Activated naive CD4-positive, alpha-beta T cell treated with anti-CD3 and anti-CD28 coated beads, Interleukin-2, amount 10 ng/mL, durations not matched to agents 7 days and 5 days (primary cell): ENCODE results near the gene MAMDC4.

Source experiments
- CTCF ChIA-PET: fragments of 350-600 bp; sonication (Branson Sonifier 250); formaldehyde crosslinking; loops from one replicate; lab custom pipeline; 2021; ENCODE audit warnings: antibody characterized with exemption; lab: Charles Lee
- DNase-seq: peaks from one replicate; pipeline ENCODE4 v3.0.0-alpha.2; 2020
- H3K27ac Mint-ChIP-seq: one replicate; pipeline ENCODE4 v1.8.0; 2021; ENCODE audit warnings: mild to moderate bottlenecking, moderate library complexity, mixed read lengths
- H3K27me3 Mint-ChIP-seq: one replicate; pipeline ENCODE4 v1.8.0; 2021; ENCODE audit warnings: mild to moderate bottlenecking, mixed read lengths
- H3K36me3 Mint-ChIP-seq: one replicate; pipeline ENCODE4 v1.8.0; 2021; ENCODE audit warnings: mixed read lengths
- H3K4me1 Mint-ChIP-seq: one replicate; pipeline ENCODE4 v1.8.0; 2021; ENCODE audit warnings: mixed read lengths
- H3K4me3 Mint-ChIP-seq: one replicate; pipeline ENCODE4 v1.8.0; 2021; ENCODE audit warnings: mild to moderate bottlenecking, moderate library complexity, mixed read lengths
- H3K9me3 Mint-ChIP-seq: one replicate; pipeline ENCODE4 v1.8.0; 2021; ENCODE audit warnings: mixed read lengths

The MAMDC4 gene

DNA sequence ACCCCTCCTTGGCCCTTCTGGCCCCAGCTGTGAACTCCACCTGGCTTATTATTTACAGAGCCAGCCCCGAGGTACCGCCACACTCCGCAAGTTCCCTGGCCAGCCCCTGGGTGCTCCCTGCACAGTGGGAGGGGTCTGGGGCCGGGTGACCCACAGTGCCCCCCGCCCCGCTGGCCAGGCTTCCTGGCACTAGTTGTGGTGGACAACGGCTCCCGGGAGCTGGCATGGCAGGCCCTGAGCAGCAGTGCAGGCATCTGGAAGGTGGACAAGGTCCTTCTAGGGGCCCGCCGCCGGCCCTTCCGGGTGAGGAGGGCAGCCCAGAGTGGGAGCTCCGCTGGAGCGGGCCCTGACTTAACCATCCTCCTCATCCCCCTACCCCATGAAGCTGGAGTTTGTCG is 3.9 kb downstream of the MAMDC4 start:
- Mint-ChIP-seq H3K36me3 (peaks cover 3% of the 10 kb centered on the region), H3K4me3 (no peak overlapping the region), H3K27ac (no peak overlapping the region), H3K9me3 (no peaks in the 10 kb centered on the region), H3K4me1 (no peaks in the 10 kb centered on the region), H3K27me3 (no peaks in the 10 kb centered on the region)
- CTCF ChIA-PET: no interaction called here
- DNase-seq: no peak

DNA sequence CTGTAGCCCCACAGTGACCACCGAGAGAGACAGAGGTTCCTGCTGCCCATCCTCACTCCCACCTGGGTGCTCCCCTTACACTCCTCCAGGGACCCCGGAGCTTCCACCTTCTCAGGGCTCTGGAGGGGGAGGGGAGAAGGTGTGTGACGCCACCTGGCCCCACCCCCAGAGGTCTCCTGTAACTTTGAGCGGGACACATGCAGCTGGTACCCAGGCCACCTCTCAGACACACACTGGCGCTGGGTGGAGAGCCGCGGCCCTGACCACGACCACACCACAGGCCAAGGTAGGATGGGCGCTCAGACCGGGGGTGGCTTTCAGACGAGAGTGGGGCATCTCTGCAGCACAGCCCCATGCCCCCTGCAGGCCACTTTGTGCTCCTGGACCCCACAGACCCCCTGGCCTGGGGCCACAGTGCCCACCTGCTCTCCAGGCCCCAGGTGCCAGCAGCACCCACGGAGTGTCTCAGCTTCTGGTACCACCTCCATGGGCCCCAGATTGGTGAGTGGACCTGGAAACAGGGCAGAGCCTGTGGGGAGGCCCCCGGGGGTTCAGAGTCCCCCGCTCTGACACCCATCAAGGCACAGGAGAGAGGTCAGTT is 4.5 kb downstream of the MAMDC4 start:
- no peaks in the 10 kb centered on the region for H3K27me3 Mint-ChIP-seq
- H3K4me1 Mint-ChIP-seq: no peaks in the 10 kb centered on the region
- H3K4me3 Mint-ChIP-seq: no peak overlapping the region
- no peaks in the 10 kb centered on the region for H3K9me3 Mint-ChIP-seq
- H3K27ac Mint-ChIP-seq: no peak overlapping the region
- peaks cover 3% of the 10 kb centered on the region for H3K36me3 Mint-ChIP-seq
- DNase-seq: no peak
- CTCF ChIA-PET: no interaction called here

DNA sequence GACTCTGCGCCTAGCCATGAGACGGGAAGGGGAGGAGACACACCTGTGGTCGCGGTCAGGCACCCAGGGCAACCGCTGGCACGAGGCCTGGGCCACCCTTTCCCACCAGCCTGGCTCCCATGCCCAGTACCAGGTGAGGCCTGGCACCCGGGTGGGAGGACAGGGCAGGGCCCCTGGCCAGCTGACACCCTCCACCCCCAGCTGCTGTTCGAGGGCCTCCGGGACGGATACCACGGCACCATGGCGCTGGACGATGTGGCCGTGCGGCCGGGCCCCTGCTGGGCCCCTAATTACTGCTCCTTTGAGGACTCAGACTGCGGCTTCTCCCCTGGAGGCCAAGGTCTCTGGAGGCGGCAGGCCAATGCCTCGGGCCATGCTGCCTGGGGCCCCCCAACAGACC is 5.0 kb downstream of the MAMDC4 start:
- Mint-ChIP-seq H3K4me1 (no peaks in the 10 kb centered on the region), H3K27me3 (no peaks in the 10 kb centered on the region), H3K27ac (no peak overlapping the region), H3K9me3 (no peaks in the 10 kb centered on the region), H3K36me3 (peaks cover 3% of the 10 kb centered on the region), H3K4me3 (no peak overlapping the region)
- no peak for DNase-seq
- CTCF ChIA-PET: no interaction called here

DNA sequence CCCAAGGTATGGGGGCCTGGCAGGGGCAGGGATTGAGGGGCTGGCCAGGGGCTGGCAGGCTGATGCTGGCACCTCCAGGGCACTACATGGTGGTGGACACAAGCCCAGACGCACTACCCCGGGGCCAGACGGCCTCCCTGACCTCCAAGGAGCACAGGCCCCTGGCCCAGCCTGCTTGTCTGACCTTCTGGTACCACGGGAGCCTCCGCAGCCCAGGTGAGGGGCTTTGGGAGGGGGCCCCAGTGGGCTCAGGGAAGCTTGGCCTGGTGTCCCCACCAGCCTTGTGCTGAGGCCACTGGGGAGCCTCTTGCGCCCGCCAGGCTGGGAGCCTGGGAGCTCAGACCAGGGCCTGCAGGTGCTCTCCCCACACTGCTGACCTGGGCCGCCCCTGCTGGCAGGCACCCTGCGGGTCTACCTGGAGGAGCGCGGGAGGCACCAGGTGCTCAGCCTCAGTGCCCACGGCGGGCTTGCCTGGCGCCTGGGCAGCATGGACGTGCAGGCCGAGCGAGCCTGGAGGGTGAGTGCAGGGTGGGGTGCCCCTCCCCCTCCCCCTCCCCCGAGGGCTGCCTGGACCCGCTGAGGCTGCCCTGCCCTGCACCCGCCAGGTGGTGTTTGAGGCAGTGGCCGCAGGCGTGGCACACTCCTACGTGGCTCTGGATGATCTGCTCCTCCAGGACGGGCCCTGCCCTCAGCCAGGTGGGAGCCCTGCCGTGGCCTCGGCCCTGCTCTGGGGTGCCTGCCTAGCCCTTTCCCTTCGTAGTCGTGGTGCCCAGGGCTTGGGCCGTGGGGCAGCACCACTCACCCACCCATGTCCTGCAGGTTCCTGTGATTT is 5.7 kb downstream of the MAMDC4 start:
- Mint-ChIP-seq H3K4me1 (no peaks in the 10 kb centered on the region), H3K27me3 (no peaks in the 10 kb centered on the region)
- DNase-seq: no peak

DNA sequence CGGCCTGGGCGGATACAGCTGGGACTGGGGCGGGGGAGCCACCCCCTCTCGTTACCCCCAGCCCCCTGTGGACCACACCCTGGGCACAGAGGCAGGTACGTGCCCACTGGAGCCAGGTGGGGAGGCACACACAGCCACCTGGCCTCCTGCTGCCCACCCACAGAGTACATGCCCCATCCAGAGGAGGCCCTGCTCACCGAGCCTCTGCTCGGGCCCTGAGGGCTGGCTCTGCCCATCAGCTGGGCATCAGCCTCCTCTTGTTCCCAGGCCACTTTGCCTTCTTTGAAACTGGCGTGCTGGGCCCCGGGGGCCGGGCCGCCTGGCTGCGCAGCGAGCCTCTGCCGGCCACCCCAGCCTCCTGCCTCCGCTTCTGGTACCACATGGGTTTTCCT is 6.3 kb downstream of the MAMDC4 start:
- no peak overlapping the region for H3K4me3 Mint-ChIP-seq
- H3K4me1 Mint-ChIP-seq: no peaks in the 10 kb centered on the region
- H3K9me3 Mint-ChIP-seq: no peaks in the 10 kb centered on the region
- no peak for DNase-seq
- H3K27me3 Mint-ChIP-seq: no peaks in the 10 kb centered on the region
- CTCF ChIA-PET: no interaction called here
- no peak overlapping the region for H3K27ac Mint-ChIP-seq
- peaks cover 11% of the 10 kb centered on the region for H3K36me3 Mint-ChIP-seq

More for the DNA sequence above, 5.7 kb downstream of the MAMDC4 start:
- H3K27ac Mint-ChIP-seq: no peak overlapping the region
- H3K4me3 Mint-ChIP-seq: no peak overlapping the region
- H3K9me3 Mint-ChIP-seq: no peaks in the 10 kb centered on the region
- CTCF ChIA-PET: no interaction called here
- H3K36me3 Mint-ChIP-seq: peaks cover 5% of the 10 kb centered on the region

DNA sequence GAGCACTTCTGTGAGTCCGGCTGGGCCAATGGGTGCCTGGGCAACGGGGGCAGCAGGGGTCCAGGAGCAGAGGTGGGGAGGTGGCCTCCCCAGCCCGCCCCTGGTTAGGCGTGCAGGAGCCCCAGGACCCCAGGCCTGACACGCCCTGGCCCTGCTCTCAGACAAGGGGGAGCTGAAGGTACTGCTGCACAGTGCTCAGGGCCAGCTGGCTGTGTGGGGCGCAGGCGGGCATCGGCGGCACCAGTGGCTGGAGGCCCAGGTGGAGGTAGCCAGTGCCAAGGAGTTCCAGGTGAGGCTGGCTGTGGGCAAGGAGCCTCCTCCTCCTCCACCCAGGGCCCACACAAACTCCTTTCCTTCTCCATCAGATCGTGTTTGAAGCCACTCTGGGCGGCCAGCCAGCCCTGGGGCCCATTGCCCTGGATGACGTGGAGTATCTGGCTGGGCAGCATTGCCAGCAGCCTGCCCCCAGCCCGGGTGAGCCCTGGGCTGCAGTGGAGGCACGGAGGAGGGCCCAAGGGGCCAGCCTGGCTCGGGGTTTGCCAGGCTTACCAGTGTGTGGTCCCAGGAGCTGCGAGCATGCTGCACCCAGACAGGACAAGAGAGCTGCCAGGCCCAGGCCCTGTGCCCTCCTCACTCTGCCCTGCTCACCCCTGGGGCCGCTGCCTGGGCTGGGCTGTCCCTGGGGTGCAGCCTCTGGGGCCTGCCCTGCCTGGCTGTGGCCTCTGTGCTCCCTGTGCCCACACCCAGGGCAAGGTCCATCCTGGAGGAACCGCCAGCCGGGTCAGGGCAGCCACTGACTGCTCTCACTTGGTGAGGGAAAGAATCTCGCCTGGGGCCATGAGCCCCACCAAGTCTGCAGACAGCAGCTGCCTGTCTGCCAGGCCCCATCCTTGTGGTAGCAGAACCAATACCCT is 7.0 kb downstream of the MAMDC4 start:
- Mint-ChIP-seq H3K27ac (no peak overlapping the region), H3K27me3 (no peaks in the 10 kb centered on the region), H3K9me3 (no peaks in the 10 kb centered on the region), H3K4me3 (no peak overlapping the region), H3K36me3 (peaks cover 15% of the 10 kb centered on the region), H3K4me1 (peaks cover 4% of the 10 kb centered on the region)
- no peak for DNase-seq
- CTCF ChIA-PET: no interaction called here

DNA sequence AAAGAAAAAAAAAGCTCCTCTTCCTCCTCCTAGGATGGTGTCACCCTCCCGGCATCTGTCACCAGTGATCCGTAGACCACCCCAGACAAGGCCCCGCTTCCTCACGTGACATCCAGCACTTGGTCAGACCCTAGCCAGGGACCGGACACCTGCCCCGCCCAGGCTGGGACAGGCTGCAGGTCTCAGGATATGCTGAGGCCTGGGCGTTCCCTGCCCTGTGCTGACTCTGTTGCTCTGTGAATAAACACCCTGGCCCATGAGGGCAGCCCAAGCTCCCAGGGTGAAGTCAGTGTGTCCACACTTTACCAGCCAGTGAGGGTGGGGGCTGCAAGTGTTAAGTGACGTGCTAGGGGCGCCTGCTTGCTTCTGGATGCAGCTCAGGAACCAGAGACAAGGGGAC is 8.4 kb downstream of the MAMDC4 start:
- H3K4me1 Mint-ChIP-seq: peaks cover 16% of the 10 kb centered on the region
- peak overlapping the region; percentile 33 for H3K27ac Mint-ChIP-seq
- no peaks in the 10 kb centered on the region for H3K9me3 Mint-ChIP-seq
- H3K4me3 Mint-ChIP-seq: no peak overlapping the region
- no peak for DNase-seq
- H3K27me3 Mint-ChIP-seq: no peaks in the 10 kb centered on the region
- CTCF ChIA-PET: interaction anchor here (1.1 kb wide), 1 partner anchor 21 kb away, joined by 3 read pairs; no protein-coding TSS in a partner anchor
- peaks cover 20% of the 10 kb centered on the region for H3K36me3 Mint-ChIP-seq

DNA sequence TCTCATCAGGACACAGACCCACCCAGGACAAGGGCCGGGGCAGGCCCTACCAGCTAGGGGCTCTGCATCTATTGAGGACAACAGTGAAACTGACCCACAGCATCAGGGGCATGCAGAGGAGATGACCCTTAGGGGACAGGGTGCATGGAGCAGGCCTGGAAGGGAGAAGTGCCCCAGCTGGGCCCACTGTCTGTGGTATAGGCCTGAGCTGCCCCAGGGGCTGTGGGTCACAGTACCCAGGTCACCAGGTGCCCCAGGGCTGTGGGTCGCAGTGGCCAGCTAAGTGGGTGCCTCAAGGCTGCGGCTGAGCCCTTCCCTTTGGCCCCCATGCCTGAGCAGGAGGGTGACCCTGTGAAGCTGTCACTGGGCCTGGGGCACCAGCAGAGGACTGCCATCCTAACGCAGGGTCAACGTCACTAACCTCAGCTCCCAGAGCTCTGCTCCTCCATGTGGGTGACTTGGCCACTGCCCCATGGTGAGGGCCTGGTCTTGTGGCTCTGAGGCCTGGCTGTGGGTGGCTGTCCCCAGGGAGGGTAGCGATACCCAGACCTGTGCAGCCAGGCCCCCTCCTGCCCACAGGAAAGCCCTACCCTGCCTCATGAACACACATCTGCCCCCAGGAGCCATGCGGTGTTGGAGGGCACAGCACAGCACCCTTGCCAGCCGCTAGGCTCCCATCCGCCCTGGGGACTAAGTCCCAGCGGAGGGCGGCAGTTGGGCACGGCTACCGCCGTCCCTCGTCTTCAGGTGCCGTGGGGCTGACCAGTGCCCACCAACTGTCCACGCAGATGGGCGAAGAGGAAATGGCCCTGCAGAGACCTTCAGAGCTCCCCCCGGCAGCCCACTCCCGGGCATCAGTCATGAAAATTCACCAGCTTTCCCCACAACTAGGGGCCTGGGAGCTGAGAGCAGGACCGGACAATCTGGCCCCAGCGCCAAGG is 9.1 kb downstream of the MAMDC4 start:
- no peaks in the 10 kb centered on the region for H3K9me3 Mint-ChIP-seq
- no peak overlapping the region for H3K27ac Mint-ChIP-seq
- no peak for DNase-seq
- no peak overlapping the region for H3K4me3 Mint-ChIP-seq
- peaks cover 16% of the 10 kb centered on the region for H3K4me1 Mint-ChIP-seq
- peaks cover 21% of the 10 kb centered on the region for H3K36me3 Mint-ChIP-seq
- no peaks in the 10 kb centered on the region for H3K27me3 Mint-ChIP-seq
- CTCF ChIA-PET: interaction anchor here (1.1 kb wide), 1 partner anchor 20 kb away, joined by 3 read pairs; no protein-coding TSS in a partner anchor

DNA sequence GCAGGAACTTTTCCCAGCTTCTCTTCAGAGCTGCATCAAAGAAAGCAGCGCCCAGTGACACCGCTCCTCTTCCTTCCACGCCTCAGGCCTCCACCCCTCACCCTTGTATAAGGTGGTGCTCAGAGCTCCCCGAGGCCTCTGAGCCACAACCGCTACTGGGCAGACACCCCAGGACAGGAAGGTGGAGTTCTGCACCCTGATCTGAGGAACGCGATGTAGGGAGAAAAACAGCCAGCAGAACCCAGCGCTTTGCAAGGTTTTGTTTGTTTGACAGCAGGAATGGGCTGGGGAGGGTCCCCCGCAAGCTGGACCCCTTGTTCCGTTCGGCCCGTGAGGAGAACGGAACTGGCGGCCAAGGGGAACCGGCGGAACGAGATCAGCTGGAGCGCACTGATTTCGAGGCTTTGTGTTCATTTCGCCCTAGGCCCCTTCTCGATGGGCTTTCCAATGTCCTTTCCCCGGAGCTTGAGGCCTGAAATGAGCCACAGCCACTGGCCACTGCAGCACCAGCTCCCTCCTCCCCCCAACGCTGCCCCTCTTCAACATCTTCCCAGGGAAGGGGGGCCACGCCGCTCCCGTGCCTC is 9.8 kb downstream of the MAMDC4 start:
- H3K4me1 Mint-ChIP-seq: peaks cover 16% of the 10 kb centered on the region
- no peak overlapping the region for H3K27ac Mint-ChIP-seq
- H3K36me3 Mint-ChIP-seq: peaks cover 21% of the 10 kb centered on the region
- no peaks in the 10 kb centered on the region for H3K27me3 Mint-ChIP-seq
- CTCF ChIA-PET: no interaction called here
- DNase-seq: no peak
- no peaks in the 10 kb centered on the region for H3K9me3 Mint-ChIP-seq
- H3K4me3 Mint-ChIP-seq: no peak overlapping the region

DNA sequence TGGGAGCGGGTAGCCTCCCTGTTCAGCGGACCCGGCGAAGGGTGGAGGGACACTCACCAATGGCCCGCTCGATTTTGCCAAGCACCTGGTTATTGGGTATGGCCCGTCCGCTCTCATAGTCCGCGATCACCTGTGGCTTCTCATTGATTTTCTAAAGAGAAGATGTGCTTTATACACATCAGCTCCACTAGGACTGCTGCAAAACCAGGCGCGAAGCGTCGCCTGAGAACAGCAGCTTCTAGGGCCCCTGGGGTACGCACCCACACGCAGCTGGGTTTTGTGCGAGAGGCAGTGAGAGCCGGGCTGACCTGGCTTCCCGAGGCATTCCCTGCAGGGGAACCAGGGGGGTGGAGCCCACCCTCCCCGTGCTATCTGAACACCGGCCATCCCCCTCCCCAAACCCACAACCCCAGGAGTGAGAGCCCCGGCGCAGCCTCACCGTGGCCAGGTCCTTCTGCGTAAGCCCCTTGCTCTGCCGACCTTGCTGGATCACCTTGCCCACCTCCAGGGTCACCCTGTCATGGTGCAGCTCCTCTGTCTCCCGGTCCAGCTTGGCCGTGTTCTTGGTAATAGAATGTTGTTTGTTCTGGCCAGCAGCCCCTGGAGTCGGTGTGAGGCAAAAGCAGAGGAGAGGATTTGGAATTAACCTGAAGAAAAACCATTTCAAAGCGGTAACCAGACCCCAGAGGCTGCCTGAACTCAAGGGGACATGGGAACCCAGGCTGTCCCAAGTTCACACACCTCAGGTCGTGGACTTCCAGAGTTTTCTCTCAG is 10.9 kb downstream of the MAMDC4 start:
- H3K27me3 Mint-ChIP-seq: no peaks in the 10 kb centered on the region
- H3K4me3 Mint-ChIP-seq: no peak overlapping the region
- H3K4me1 Mint-ChIP-seq: peaks cover 19% of the 10 kb centered on the region
- no peak for DNase-seq
- peaks cover 21% of the 10 kb centered on the region for H3K36me3 Mint-ChIP-seq
- H3K9me3 Mint-ChIP-seq: no peaks in the 10 kb centered on the region
- H3K27ac Mint-ChIP-seq: no peak overlapping the region
- CTCF ChIA-PET: no interaction called here

DNA sequence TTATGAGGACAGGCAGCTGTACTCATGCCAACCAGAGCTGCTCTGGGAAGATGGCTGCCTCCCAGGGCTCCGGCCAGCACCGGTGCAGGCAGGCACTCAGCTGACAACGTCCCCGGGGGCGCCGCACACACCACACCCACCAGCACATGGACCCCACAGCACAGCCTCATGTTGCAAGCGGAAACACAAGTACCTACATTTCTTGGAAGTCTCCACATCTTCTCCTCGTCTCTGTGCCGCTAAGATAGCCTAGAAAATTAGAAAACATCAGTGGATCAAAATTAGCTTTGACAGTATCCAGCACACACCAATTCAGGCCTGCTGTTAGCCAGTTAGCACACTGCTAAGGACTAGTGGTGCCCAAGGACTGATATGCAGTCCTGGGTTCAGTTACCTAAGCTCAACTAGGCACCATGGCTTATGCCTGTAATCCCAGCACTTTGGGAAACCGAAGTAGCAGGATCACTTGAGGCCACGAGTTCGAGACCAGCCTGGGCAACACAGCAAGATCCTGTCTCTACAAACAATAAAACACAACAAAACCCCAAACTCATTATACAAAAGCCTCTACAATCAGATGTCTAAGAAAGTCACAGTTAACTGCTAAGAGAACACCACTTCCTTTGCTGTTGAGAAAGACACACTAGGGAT is 11.6 kb downstream of the MAMDC4 start:
- CTCF ChIA-PET: no interaction called here

DNA sequence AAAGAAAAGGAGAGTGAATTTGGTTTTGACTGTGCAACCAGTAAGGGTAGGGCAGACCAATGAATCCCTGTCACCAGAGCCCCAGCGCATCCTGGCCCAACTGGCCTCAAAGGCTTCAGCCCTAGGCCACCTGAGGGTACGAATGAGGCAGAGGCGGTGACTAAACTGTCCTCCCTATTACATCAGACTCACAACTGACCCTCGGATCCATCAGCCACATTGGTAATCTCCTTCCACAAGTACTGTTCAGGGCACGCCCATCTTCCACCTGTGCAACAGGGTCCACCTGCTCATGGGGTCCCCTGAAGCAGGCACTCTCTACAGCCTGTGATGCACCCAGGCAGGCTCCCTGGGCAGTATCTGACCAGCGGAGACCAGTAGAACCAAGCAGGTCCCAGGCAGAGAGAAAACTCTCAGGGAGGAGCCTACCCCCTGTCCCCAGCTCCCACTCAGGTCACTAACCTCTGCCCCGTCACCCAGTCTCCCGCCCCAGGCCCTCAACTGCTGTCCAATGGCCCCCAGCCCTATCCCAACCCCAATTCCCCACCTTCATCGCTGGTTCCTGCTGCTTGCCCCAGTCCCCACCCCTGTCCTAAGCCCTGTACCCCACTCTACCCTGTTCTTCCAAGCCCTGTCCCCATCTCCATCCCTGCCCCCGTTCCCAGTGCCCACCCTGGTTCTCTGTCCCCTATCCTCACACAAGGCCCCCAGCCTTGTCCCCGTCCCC is 13.1 kb downstream of the MAMDC4 start:
- Mint-ChIP-seq H3K9me3 (no peaks in the 10 kb centered on the region), H3K27ac (peak overlapping the region; percentile 60), H3K4me1 (peaks cover 21% of the 10 kb centered on the region), H3K36me3 (peaks cover 22% of the 10 kb centered on the region), H3K4me3 (peak overlapping the region; percentile 87), H3K27me3 (no peaks in the 10 kb centered on the region)
- CTCF ChIA-PET: interaction anchor here (1.0 kb wide), 1 partner anchor 37 kb away, joined by 3 read pairs; no protein-coding TSS in a partner anchor
- DNase-seq: no peak

More for the DNA sequence above, 11.6 kb downstream of the MAMDC4 start:
- Mint-ChIP-seq H3K27ac (no peak overlapping the region), H3K9me3 (no peaks in the 10 kb centered on the region), H3K4me3 (no peak overlapping the region), H3K36me3 (peaks cover 22% of the 10 kb centered on the region), H3K4me1 (peaks cover 19% of the 10 kb centered on the region), H3K27me3 (no peaks in the 10 kb centered on the region)
- no peak for DNase-seq
